Transverse colon (tissue), 4 donors: ENCODE measurements around the gene DPF3. TPM values are rescaled to one million over a fixed set of nuclear protein-coding genes. Genes with fewer than 3 reads are reported as not detected.

ENCODE experiments used
- DNase-seq: peaks from one replicate; pipeline ENCODE4 v3.0.0-alpha.2; 2019
- H3K27ac ChIP-seq, 4 donors: fragments of 200-600 bp; sonication (generic); 2 replicates each; pipeline ENCODE4 v1.5.1; 2016 to 2018; ENCODE audit warnings: inconsistent platforms in 4 of 4
- H3K27me3 ChIP-seq: fragments of 200-600 bp; sonication (generic); 2 replicates; pipeline ENCODE4 v1.5.1; 2017; ENCODE audit warnings: inconsistent platforms
- H3K36me3 ChIP-seq, 4 donors: fragments of 200-600 bp; sonication (generic); 2 replicates each; pipeline ENCODE4 v1.5.1; 2017 to 2019; ENCODE audit warnings: inconsistent platforms in 4 of 4
- H3K4me1 ChIP-seq, 4 donors: fragments of 200-600 bp; sonication (generic); 2 replicates each; pipeline ENCODE4 v1.5.1; 2017 to 2020; ENCODE audit warnings: inconsistent platforms in 4 of 4
- H3K4me3 ChIP-seq, 4 donors: fragments of 200-600 bp; sonication (generic); 1 replicate in 1 of 4; 2 replicates in 3 of 4; pipeline versions ENCODE4 v1.5.1 to v1.6.1; 2017 to 2019; ENCODE audit warnings: inconsistent platforms in 4 of 4
- H3K9me3 ChIP-seq, 2 donors: fragments of 200-600 bp; sonication (generic); 2 replicates each; pipeline ENCODE4 v1.5.1; 2017 to 2019; ENCODE audit warnings: inconsistent platforms in 2 of 2
- CTCF ChIP-seq, 5 experiments: fragments of 200-600 bp in 3 of 5; fragments of 450-650 bp in 2 of 5; sonication (generic) in 3 of 5; IDR thresholded peaks; 1 replicate in 2 of 5; 2 replicates in 3 of 5; pipeline ENCODE4 v1.5.1; 2016 to 2017; ENCODE audit warnings: antibody characterized with exemption in 5 of 5, inconsistent platforms in 3 of 5, mild to moderate bottlenecking in 2 of 5, moderate library complexity in 1 of 5
- EP300 ChIP-seq: sonication (generic); formaldehyde crosslinking; IDR thresholded peaks from one replicate; pipeline ENCODE4 v1.6.1; 2017; ENCODE audit warnings: antibody characterized with exemption, low read depth
- POLR2A ChIP-seq: fragments of 450-650 bp; IDR thresholded peaks from one replicate; pipeline ENCODE4 v1.6.1; 2016; ENCODE audit warnings: antibody characterized with exemption, mild to moderate bottlenecking, moderate library complexity
- POLR2AphosphoS5 ChIP-seq, 3 donors: sonication (generic); formaldehyde crosslinking; IDR thresholded peaks; one replicate each; pipeline ENCODE4 v1.6.1; 2016; ENCODE audit warnings: antibody characterized with exemption in 3 of 3
- WGBS, 2 donors: methylation state at CpG; one replicate each; pipeline ENCODE4 v1.1.5; 2018; ENCODE audit warnings: low coverage in 1 of 2; 5-methylcytosine and 5-hydroxymethylcytosine counted together
- in situ Hi-C, 4 donors: fragments of 200-750 bp; cut with MboI; loops; one replicate each; pipeline versions ENCODE4 v1.15.0 to v1.15.1; 2017; ENCODE audit warnings: low sequenced_read_pairs in 3 of 4, low pct_ligation_motif_present in 1 of 4, low pct_unique_long_range_greater_than_20kb in 1 of 4
- intact Hi-C: fragments of 100-400 bp; cut with DNase I; formaldehyde crosslinking; loops from one replicate; pipeline ENCODE4 v1.15.1; 2023; ENCODE audit warnings: low total_unique reads
- total RNA-seq, 4 donors: library from RNA; depleted of rRNA; stranded (reverse); fragments of >200 nt; gene quantifications; one replicate each; pipeline ENCODE4 v1.1.0, GENCODE V29; 2016

DPF3 gene
- total RNA-seq, 4 donors from 2014 or later: 7.1 to 23.5 (median 10.9) TPM

- H3K27ac ChIP-seq: no peak overlapping the region
- H3K9me3 ChIP-seq: no peaks in the 10 kb centered on the region
- no peaks in the 10 kb centered on the region for H3K4me1 ChIP-seq
- in situ Hi-C loops: no loop called here
- no peaks in the 10 kb centered on the region for H3K27me3 ChIP-seq
- no peaks in the 10 kb centered on the region for H3K36me3 ChIP-seq
- H3K4me3 ChIP-seq: no peak overlapping the region
- intact Hi-C loops: no loop called here
- no peak for DNase-seq
- TF ChIP-seq EP300: no peak
- no peak for TF ChIP-seq POLR2AphosphoS5 (IDR thresholded peaks at IDR 0.05)
- TF ChIP-seq CTCF (IDR thresholded peaks at IDR 0.05): no peak
- no peak for TF ChIP-seq POLR2A
- WGBS, 2 donors: 83 to 100% methylated on average over 1 to 4 of the region's 4 CpGs
Observed at GRCh38 chr14:72800848-72801370, 93.0 kb downstream of the DPF3 start.

GRCh38 chr14:72800296-72800695 lies 93.6 kb downstream of the DPF3 start:
- 90 to 100% methylated on average over 2 of the region's 2 CpGs for WGBS, 2 donors
- no peak for DNase-seq
- Histone ChIP-seq H3K27ac (no peak overlapping the region), H3K4me1 (no peaks in the 10 kb centered on the region), H3K27me3 (no peaks in the 10 kb centered on the region), H3K4me3 (no peak overlapping the region), H3K9me3 (no peaks in the 10 kb centered on the region), H3K36me3 (no peaks in the 10 kb centered on the region)
- intact Hi-C loops: no loop called here
- in situ Hi-C loops: no loop called here
- no peak for TF ChIP-seq POLR2AphosphoS5 (IDR thresholded peaks at IDR 0.05)
- no peak for TF ChIP-seq POLR2A
- no peak for TF ChIP-seq EP300
- no peak for TF ChIP-seq CTCF (IDR thresholded peaks at IDR 0.05)

- Histone ChIP-seq H3K4me3 (no peak overlapping the region), H3K9me3 (no peaks in the 10 kb centered on the region), H3K27ac (no peak overlapping the region), H3K27me3 (no peaks in the 10 kb centered on the region), H3K4me1 (no peaks in the 10 kb centered on the region), H3K36me3 (no peaks in the 10 kb centered on the region)
- intact Hi-C loops: no loop called here
- DNase-seq: no peak
- 83 to 91% methylated on average over 4 to 6 of the region's 6 CpGs for WGBS, 2 donors
- in situ Hi-C loops: no loop called here
- no peak for TF ChIP-seq POLR2A
- no peak for TF ChIP-seq CTCF (IDR thresholded peaks at IDR 0.05)
- no peak for TF ChIP-seq EP300
- no peak for TF ChIP-seq POLR2AphosphoS5 (IDR thresholded peaks at IDR 0.05)
Observed at GRCh38 chr14:72796935-72797334, 97.0 kb downstream of the DPF3 start.

- Histone ChIP-seq H3K27ac (no peak overlapping the region), H3K36me3 (no peaks in the 10 kb centered on the region)
- in situ Hi-C loops: no loop called here
Observed at GRCh38 chr14:72793156-72793939, 100.6 kb downstream of the DPF3 start.

More at GRCh38 chr14:72793156-72793939, 100.6 kb downstream of the DPF3 start:
- H3K4me3 ChIP-seq: no peak overlapping the region
- WGBS, 2 donors: 57 to 90% methylated on average over 1 to 7 of the region's 7 CpGs
- no peak for DNase-seq
- no peaks in the 10 kb centered on the region for H3K27me3 ChIP-seq
- intact Hi-C loops: no loop called here
- no peaks in the 10 kb centered on the region for H3K4me1 ChIP-seq
- H3K9me3 ChIP-seq: no peaks in the 10 kb centered on the region
- TF ChIP-seq POLR2AphosphoS5 (IDR thresholded peaks at IDR 0.05) (no peak), POLR2A (no peak), EP300 (no peak), CTCF (IDR thresholded peaks at IDR 0.05) (no peak)
